H1 (cell line): ENCODE data around the gene DKK3.

ENCODE experiments used
- BCL11A ChIP-seq, 2 experiments: IDR thresholded peaks; one replicate each; pipeline ENCODE4 v1.6.1; 2011; ENCODE audit warnings: low read depth in 2 of 2, low read length in 2 of 2, mild to moderate bottlenecking in 2 of 2
- CBX5 ChIP-seq: fragments of 300-800, 300-1000 bp; sonication (generic); IDR thresholded peaks from 2 replicates; pipeline ENCODE4 v1.7.1; 2016; ENCODE audit warnings: antibody characterized with exemption, low read length, low read depth
- CBX8 ChIP-seq: fragments of 300-800, 300-1000 bp; sonication (generic); IDR thresholded peaks from 2 replicates; pipeline ENCODE4 v1.7.1; 2016; ENCODE audit warnings: low read depth, low read length, borderline replicate concordance
- CTCF ChIP-seq, 3 experiments: IDR thresholded peaks; 1 replicate in 2 of 3; 2 replicates in 1 of 3; pipeline versions ENCODE4 v1.5.1 to v1.6.1; 2011; ENCODE audit warnings: low read length in 3 of 3, mild to moderate bottlenecking in 3 of 3, inconsistent platforms in 2 of 3, low read depth in 1 of 3, moderate library complexity in 1 of 3; ENCODE audit not compliant: insufficient read depth in 1 of 3; ENCODE audit errors: control extremely low read depth in 1 of 3
- EZH2 ChIP-seq: fragments of 200-600 bp; sonication (generic); IDR thresholded peaks from 2 replicates; pipeline ENCODE4 v1.7.1; 2012; ENCODE audit warnings: low read depth, mild to moderate bottlenecking, moderate library complexity, low read length, inconsistent platforms; ENCODE audit not compliant: severe bottlenecking
- KDM5A ChIP-seq: fragments of 200-600 bp; IDR thresholded peaks from 2 replicates; pipeline ENCODE4 v1.7.1; 2012; ENCODE audit warnings: mild to moderate bottlenecking, low read length, inconsistent platforms, mixed read lengths
- NRF1 ChIP-seq: IDR thresholded peaks from 2 replicates; pipeline ENCODE4 v1.6.1; 2011; ENCODE audit warnings: mild to moderate bottlenecking, low read depth, low read length, improper control_type of control experiment
- POLR2A ChIP-seq, 2 experiments: IDR thresholded peaks; 1 replicate in 1 of 2; 2 replicates in 1 of 2; pipeline ENCODE4 v1.6.1; 2011; ENCODE audit warnings: low read depth in 2 of 2, low read length in 2 of 2, mild to moderate bottlenecking in 2 of 2; ENCODE audit errors: control extremely low read depth in 1 of 2
- POLR2AphosphoS5 ChIP-seq: IDR thresholded peaks from 2 replicates; pipeline ENCODE4 v1.6.1; 2011; ENCODE audit warnings: low read depth, low read length
- SIN3A ChIP-seq, 2 experiments: IDR thresholded peaks in 1 of 2; conservative IDR thresholded peaks in 1 of 2; 2 replicates each; pipeline ENCODE4 v1.6.1; 2011 to 2012; ENCODE audit warnings: low read length in 2 of 2, improper control_type of control experiment in 1 of 2, low read depth in 1 of 2, mild to moderate bottlenecking in 1 of 2
- SUZ12 ChIP-seq: fragments of 200-600 bp; sonication (generic); IDR thresholded peaks from 2 replicates; pipeline ENCODE4 v1.6.1; 2012; ENCODE audit warnings: mild to moderate bottlenecking, inconsistent platforms, low read length, moderate library complexity, mixed read lengths
- TAF1 ChIP-seq: IDR thresholded peaks from 2 replicates; pipeline ENCODE4 v1.6.1; 2011; ENCODE audit warnings: mild to moderate bottlenecking, low read depth, low read length
- TEAD4 ChIP-seq: IDR thresholded peaks from 2 replicates; pipeline ENCODE4 v1.6.1; 2012; ENCODE audit warnings: low read depth, low read length, inconsistent platforms, mixed read lengths

GRCh38 chr11:12029119-12029518 lies 20.7 kb upstream of the DKK3 start:
- TF ChIP-seq NRF1: no peak
- no peak for TF ChIP-seq BCL11A (IDR thresholded peaks at IDR 0.05; ENCODE audit: low read depth in 2 of 2, low read length in 2 of 2)
- TF ChIP-seq SUZ12: no peak
- no peak for TF ChIP-seq CBX8
- no peak for TF ChIP-seq KDM5A
- no peak for TF ChIP-seq TAF1
- TF ChIP-seq EZH2: no peak
- no peak for TF ChIP-seq CBX5
- TF ChIP-seq CTCF (IDR thresholded peaks at IDR 0.05; ENCODE audit: control extremely low read depth in 1 of 3, insufficient read depth in 1 of 3, low read depth in 1 of 3, low read length in 3 of 3): no peak
- TF ChIP-seq SIN3A (conservative IDR thresholded peaks at IDR 0.05 in 1 of 2, IDR thresholded peaks at IDR 0.05 in 1 of 2; ENCODE audit: low read depth in 1 of 2, low read length in 2 of 2): no peak
- TF ChIP-seq TEAD4: no peak
- no peak for TF ChIP-seq POLR2AphosphoS5
- no peak for TF ChIP-seq POLR2A (IDR thresholded peaks at IDR 0.05; ENCODE audit: control extremely low read depth in 1 of 2, low read depth in 2 of 2, low read length in 2 of 2)
